ENCODE results near the gene PACRG.

The PACRG gene

DNA sequence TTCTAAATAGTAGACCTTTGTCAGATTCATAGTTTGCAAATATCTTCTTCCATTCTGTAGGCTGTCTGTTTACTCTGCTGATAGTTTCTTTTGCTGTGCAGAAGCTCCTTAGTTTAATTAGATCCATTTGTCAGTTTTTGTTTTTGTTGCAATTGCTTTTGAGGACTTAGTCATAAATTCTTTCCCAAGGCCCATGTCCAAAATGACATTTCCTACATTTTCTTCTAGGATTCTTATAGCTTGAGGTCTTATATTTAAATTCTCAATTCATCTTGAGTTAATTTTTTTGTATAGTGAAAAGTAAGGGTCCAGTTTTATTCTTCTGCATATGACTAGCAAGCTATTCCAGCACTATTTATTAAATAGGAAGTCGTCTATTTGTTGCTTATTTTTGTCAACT lies 287.0 kb downstream of the PACRG start:
- TF ChIP-seq TCF12 (IDR thresholded peaks at IDR 0.05; ENCODE audit: low read depth) (no peak), NFIC (IDR thresholded peaks at IDR 0.05) (no peak), RAD21 (IDR thresholded peaks at IDR 0.05; ENCODE audit: low read depth) (no peak)

DNA sequence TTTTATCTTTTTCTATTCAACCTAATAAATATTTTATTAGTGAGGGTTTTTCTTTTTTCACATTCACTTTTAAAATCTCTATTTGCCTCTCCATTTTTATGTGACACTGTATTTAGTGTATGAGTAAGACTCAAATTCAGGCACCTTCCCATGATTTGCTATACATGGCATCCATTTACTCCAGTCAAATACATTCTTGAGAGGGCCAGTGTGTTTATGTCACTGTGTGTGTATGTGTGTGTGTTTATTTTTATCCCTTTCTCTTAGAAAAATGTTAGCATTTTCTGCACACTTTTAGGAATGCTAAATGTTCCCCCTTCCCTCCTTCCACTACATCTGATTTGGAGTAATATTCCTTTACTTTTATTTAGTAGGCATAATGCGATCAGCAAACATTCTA lies 290.0 kb downstream of the PACRG start:
- no peak for TF ChIP-seq ZBTB7A (IDR thresholded peaks at IDR 0.05; ENCODE audit: low read depth)
- no peak for TF ChIP-seq YY1 (IDR thresholded peaks at IDR 0.05; ENCODE audit: low read depth)
- TF ChIP-seq RAD21 (IDR thresholded peaks at IDR 0.05; ENCODE audit: low read depth) = no peak
- TF ChIP-seq TCF12 (IDR thresholded peaks at IDR 0.05; ENCODE audit: low read depth) = no peak
- no peak for TF ChIP-seq NFIC (IDR thresholded peaks at IDR 0.05)
- no peak for TF ChIP-seq EP300 (IDR thresholded peaks at IDR 0.05; ENCODE audit: borderline replicate concordance)
- no peak for TF ChIP-seq EGR1 (IDR thresholded peaks at IDR 0.05)
- TF ChIP-seq TAF1 (IDR thresholded peaks at IDR 0.05; ENCODE audit: low read depth) = no peak
- no peak for TF ChIP-seq CEBPB (IDR thresholded peaks at IDR 0.05)

DNA sequence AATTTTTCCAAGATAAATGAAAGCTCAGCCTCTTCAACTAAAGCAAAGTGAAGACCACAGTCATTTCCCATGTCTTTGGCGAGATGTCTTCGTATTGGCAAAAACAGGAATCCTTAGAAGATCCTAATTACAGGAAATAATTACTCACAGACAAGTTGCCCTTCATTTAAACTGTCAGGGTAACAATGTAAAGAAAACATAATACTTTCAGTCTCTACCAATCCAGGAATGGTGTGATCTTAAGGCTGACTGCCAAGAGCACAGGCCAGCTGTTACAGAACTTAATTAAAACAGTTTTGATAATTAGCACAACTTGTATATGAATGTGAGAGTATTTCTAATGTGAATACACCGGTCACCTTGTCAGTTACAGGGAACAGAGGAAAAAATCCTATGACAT lies 292.2 kb downstream of the PACRG start:
- TF ChIP-seq EGR1 (IDR thresholded peaks at IDR 0.05) (no peak), TAF1 (IDR thresholded peaks at IDR 0.05; ENCODE audit: low read depth) (no peak), CREB1 (IDR thresholded peaks at IDR 0.05; ENCODE audit: low read depth) (no peak), EP300 (IDR thresholded peaks at IDR 0.05; ENCODE audit: borderline replicate concordance) (no peak), TEAD4 (IDR thresholded peaks at IDR 0.05) (no peak), RAD21 (IDR thresholded peaks at IDR 0.05; ENCODE audit: low read depth) (no peak), ZBTB7A (IDR thresholded peaks at IDR 0.05; ENCODE audit: low read depth) (no peak), YY1 (IDR thresholded peaks at IDR 0.05; ENCODE audit: low read depth) (no peak), FOXM1 (IDR thresholded peaks at IDR 0.05; ENCODE audit: borderline replicate concordance, low read depth) (no peak), TCF12 (IDR thresholded peaks at IDR 0.05; ENCODE audit: low read depth) (no peak), NFIC (IDR thresholded peaks at IDR 0.05) (no peak)
- TF ChIP-seq, protein P1, sequence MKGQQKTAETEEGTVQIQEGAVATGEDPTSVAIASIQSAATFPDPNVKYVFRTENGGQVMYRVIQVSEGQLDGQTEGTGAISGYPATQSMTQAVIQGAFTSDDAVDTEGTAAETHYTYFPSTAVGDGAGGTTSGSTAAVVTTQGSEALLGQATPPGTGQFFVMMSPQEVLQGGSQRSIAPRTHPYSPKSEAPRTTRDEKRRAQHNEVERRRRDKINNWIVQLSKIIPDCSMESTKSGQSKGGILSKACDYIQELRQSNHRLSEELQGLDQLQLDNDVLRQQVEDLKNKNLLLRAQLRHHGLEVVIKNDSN (IDR thresholded peaks at IDR 0.05) = no peak
- TF ChIP-seq, protein P2, sequence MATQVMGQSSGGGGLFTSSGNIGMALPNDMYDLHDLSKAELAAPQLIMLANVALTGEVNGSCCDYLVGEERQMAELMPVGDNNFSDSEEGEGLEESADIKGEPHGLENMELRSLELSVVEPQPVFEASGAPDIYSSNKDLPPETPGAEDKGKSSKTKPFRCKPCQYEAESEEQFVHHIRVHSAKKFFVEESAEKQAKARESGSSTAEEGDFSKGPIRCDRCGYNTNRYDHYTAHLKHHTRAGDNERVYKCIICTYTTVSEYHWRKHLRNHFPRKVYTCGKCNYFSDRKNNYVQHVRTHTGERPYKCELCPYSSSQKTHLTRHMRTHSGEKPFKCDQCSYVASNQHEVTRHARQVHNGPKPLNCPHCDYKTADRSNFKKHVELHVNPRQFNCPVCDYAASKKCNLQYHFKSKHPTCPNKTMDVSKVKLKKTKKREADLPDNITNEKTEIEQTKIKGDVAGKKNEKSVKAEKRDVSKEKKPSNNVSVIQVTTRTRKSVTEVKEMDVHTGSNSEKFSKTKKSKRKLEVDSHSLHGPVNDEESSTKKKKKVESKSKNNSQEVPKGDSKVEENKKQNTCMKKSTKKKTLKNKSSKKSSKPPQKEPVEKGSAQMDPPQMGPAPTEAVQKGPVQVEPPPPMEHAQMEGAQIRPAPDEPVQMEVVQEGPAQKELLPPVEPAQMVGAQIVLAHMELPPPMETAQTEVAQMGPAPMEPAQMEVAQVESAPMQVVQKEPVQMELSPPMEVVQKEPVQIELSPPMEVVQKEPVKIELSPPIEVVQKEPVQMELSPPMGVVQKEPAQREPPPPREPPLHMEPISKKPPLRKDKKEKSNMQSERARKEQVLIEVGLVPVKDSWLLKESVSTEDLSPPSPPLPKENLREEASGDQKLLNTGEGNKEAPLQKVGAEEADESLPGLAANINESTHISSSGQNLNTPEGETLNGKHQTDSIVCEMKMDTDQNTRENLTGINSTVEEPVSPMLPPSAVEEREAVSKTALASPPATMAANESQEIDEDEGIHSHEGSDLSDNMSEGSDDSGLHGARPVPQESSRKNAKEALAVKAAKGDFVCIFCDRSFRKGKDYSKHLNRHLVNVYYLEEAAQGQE (IDR thresholded peaks at IDR 0.05; ENCODE audit: low read depth) = no peak
- TF ChIP-seq, protein P3, sequence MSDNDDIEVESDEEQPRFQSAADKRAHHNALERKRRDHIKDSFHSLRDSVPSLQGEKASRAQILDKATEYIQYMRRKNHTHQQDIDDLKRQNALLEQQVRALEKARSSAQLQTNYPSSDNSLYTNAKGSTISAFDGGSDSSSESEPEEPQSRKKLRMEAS (IDR thresholded peaks at IDR 0.05) = no peak

DNA sequence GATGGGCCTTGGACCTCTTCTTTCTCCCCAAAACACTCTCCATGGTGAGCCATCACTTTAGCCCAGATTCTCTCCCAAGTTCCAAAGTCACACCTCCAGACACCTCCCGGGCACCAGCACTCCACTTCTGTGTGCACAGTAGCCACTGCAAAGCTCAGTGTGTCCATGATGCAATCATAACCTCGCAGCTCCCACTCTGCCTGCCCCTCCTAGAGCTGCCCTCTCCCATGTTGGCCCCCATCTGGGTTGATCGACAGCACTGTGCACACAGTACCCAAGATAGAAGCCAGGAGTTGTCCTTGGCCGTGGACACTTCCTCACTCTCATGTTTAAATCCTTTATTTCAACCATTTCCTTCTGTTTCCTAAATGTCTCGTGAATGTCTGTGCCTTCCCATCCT lies 293.3 kb downstream of the PACRG start:
- TF ChIP-seq TAF1 (IDR thresholded peaks at IDR 0.05; ENCODE audit: low read depth) (no peak), EGR1 (IDR thresholded peaks at IDR 0.05) (no peak), CREB1 (IDR thresholded peaks at IDR 0.05; ENCODE audit: low read depth) (no peak), TEAD4 (IDR thresholded peaks at IDR 0.05) (no peak), NFIC (IDR thresholded peaks at IDR 0.05) (no peak), CEBPB (IDR thresholded peaks at IDR 0.05) (no peak), ZBTB7A (IDR thresholded peaks at IDR 0.05; ENCODE audit: low read depth) (no peak), FOXM1 (IDR thresholded peaks at IDR 0.05; ENCODE audit: borderline replicate concordance, low read depth) (no peak), EP300 (IDR thresholded peaks at IDR 0.05; ENCODE audit: borderline replicate concordance) (no peak)
- TF ChIP-seq, protein P2 (IDR thresholded peaks at IDR 0.05; ENCODE audit: low read depth) = no peak
- TF ChIP-seq, protein P1 (IDR thresholded peaks at IDR 0.05) = no peak
- TF ChIP-seq, protein P3 (IDR thresholded peaks at IDR 0.05) = no peak

DNA sequence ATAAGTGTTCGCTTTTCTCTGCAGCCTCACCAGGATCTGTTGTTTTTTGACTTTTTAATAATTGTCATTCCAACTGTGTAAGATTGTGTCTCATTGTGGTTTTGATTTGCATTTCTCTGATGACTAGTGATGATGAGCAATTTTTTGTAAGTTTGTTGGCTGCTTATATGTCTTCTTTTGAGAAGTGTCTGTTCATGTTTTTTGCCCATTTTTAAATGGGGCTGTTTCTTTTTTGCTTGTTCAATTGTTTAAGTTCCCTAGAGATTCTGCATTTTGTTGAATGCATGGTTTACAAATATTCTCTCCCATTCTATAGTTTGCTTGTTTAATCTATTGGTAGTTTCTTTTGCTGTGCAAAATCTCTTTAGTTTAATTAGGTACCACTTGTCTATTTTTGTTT lies 295.9 kb downstream of the PACRG start:
- TF ChIP-seq TEAD4 (IDR thresholded peaks at IDR 0.05) (no peak), CEBPB (IDR thresholded peaks at IDR 0.05) (no peak), YY1 (IDR thresholded peaks at IDR 0.05; ENCODE audit: low read depth) (no peak), RAD21 (IDR thresholded peaks at IDR 0.05; ENCODE audit: low read depth) (no peak), CREB1 (IDR thresholded peaks at IDR 0.05; ENCODE audit: low read depth) (no peak), TCF12 (IDR thresholded peaks at IDR 0.05; ENCODE audit: low read depth) (no peak), ZBTB7A (IDR thresholded peaks at IDR 0.05; ENCODE audit: low read depth) (no peak), FOXM1 (IDR thresholded peaks at IDR 0.05; ENCODE audit: borderline replicate concordance, low read depth) (no peak), EP300 (IDR thresholded peaks at IDR 0.05; ENCODE audit: borderline replicate concordance) (no peak), NFIC (IDR thresholded peaks at IDR 0.05) (no peak), EGR1 (IDR thresholded peaks at IDR 0.05) (no peak), TAF1 (IDR thresholded peaks at IDR 0.05; ENCODE audit: low read depth) (no peak)
- TF ChIP-seq, protein P1 (IDR thresholded peaks at IDR 0.05) = no peak
- TF ChIP-seq, protein P3 (IDR thresholded peaks at IDR 0.05) = no peak
- TF ChIP-seq, protein P2 (IDR thresholded peaks at IDR 0.05; ENCODE audit: low read depth) = no peak

Data from Ishikawa (cell line).